HG03354 (cell line): ENCODE results near the gene INTS2.
A peak's percentile ranks its signal among the peaks of the same experiment; 100 is the strongest.
"Not testable (repeated sequence)": the region's sequence is repeated elsewhere in the genome, so short reads cannot be mapped to it uniquely, and the experiment has no call there.

Source experiments
- ATAC-seq: cut with Tn5 transposase; IDR thresholded peaks from one replicate; pipeline ENCODE4 v1.9.1; 2021; ENCODE audit warnings: mild to moderate bottlenecking; ENCODE audit not compliant: unreplicated experiment, poor library complexity, severe bottlenecking

INTS2 gene

DNA sequence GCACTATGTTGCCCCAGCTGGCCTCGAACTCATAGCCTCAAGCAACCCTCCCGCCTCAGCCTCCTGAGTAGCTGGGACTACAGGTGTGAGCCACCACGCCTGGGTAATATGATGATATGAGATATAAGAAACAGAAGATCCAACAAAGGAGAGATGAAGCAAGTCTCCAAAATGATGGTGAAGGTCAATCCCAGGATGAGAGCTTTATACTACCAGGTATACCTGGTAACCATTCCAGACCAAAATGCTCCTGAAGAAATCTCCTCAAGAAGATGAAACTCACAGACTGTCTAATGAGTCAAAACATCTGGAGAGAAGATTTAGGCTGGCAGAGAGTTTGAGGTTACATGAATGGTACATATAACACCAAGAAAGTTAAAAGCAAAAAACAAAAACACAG is 24.5 kb downstream of the INTS2 start:
- ATAC-seq: no peak

DNA sequence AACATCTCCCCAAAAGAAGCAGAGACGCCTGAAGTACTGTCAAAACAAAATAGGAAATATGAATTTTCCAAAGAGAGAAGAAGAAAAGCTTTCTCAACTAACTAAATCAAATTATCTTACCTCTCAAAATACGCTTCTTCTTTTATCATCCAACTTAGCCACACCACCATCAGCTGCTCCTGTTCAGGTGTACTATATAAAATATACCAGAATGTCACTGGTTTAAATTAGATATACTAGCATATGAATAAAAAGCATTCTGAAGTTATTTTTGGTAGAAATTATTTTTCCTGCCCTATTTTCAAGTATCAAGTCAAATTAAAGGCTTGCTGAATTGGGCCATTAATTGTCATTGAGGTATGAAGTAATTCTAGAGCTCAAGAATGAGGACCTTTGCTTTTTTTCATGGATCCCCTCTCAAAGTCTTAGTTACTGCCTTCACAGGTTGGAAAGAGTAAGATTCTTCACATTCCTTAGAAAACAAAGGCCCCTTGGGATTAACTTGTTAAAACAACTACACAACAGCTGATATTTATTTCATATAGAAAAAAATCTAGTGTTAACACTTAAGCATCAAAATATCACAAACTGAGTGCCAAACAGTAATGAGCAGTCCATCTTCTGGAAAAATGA is 30.1 kb downstream of the INTS2 start:
- no peak for ATAC-seq

DNA sequence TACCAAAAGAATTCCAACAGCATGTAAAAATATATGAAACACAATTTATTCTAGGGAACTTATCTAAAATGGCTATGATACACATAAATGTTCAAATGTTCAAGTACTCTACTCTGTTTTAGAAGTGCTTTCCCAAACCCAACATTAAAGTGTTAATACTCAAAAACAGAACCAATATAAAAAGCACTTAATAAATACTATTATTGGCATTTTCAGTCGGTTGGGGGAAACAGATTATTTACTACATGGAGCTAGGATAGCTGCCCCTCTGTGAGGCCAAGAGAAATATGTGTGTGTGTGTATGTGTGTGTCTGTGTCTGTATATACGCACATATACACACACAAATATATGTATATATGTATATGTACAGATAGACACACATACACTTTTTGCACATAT is 32.4 kb downstream of the INTS2 start:
- ATAC-seq: no peak

DNA sequence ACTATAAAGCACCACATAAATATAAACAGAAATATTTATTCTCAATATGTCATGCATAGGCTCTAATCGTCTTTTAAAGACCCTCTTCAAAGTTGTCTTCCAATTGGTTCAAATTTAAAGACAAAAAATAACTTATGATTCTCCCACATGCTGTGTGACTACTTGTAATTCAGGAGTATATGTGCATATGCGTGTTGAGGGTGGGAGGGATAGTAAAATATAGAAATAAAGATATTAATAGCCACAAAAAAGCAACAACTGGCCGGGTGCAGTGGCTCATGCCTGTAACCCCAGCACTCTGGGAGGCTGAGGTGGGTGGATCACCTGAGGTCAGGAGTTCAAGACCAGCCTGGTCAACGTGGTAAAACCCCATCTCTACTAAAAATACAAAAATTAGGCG is 33.5 kb downstream of the INTS2 start:
- ATAC-seq: not testable (repeated sequence)

DNA sequence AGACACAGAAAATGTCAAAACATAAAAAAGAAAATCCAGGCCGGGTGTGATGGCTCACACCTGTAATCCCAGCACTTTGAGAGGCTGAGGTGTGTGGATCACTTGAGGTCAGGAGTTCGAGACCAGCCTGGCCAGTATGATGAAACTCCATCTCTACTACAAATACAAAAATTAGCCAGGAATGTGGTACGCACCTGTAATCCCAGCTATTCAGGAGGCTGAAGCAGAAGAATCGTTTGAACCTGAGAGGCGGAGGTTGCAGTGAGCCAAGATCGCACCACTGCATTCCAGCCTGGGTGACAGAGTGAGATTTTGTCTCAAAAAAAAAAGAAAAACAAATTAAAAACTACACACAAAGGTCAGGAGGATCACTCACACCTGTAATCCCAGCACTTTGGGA is 40.0 kb downstream of the INTS2 start:
- ATAC-seq: not testable (repeated sequence)

DNA sequence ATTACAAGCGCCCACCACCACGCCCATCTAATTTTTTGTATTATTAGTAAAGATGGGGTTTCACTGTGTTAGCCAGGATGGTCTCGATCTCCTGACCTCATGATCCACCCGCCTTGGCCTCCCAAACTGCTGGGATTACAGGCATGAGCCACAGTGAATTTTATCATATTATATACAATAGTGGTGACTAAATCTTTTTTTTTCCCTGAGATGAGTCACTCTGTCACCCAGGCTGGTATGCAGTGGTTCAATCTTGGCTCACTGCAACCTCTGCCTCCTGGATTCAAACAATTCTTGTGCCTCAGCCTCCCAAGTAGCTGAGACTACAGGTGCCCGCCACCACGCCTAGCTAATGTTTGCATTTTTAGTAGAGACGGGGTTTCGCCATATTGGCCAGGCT is 41.9 kb downstream of the INTS2 start:
- not testable (repeated sequence) for ATAC-seq

DNA sequence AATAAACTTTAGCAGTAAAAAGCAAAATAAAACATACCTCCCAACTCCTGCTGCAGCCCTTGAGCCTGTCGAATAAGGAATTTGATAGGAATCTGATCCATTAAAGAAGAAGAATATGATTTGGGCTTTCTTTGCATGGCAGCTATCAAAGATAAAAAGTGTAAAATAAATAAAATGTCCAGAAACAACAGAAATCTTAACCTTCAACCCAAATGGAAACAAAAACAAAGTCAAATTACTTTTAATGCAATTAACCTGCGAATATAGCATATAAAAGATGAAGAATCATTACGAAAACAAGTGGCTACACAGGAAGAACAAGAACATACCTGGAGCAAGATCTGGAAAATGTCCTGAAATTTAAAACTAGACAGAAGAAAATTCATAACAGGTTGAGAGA is 42.9 kb downstream of the INTS2 start:
- ATAC-seq: no peak

DNA sequence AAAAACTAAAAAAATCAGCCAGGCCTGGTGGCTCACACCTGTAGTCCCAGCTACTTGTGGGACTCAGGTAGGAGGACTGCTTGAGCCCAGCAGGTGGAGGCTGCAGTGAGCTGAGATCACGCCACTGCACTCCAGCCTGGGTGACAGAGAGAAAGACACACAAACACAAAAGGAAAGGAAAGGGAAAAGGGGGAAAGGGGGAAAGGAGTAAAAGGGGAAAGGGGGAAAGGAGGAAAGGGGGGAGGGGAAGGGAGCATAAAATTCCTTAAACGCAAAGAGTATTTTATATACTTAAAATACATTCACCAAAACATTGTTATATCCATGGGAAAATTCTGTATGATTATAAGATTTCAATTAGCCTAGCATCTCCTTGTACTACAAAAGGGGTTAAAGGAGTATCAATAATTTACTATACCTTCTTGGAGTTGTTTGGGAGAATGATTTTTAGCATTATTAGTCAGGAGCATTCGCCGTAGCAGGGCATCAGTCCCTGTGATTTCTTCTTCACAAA is 47.1 kb downstream of the INTS2 start:
- no peak for ATAC-seq

DNA sequence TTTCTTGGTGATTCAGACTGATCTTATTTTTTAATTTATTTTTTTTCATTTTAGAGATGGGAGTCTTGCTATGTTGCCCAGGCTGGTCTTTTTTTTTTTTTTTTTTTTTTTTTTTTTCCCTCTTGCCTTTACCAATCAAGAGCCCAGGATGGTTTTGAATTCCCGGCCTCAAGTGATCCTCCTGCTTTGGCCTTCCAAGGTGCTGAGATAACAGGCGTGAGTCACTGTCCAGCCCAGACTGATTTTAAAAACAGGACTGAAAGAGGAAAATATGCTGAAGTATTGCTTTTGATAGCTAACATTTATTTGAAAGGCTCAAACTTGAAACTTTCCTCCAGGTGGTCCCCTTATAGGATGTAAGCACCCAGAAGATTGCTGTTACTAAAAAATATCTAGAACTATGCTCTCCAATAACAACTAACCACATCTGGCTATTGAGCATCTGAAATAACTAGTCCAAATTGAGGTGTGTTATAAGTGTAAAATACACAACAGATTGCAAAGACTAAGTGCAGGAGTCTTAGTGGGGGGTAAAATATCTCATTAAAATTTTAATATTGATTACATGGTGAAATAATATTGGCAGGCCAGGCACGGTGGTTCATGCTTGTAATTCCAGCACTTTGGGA is 48.7 kb downstream of the INTS2 start:
- ATAC-seq: no peak

DNA sequence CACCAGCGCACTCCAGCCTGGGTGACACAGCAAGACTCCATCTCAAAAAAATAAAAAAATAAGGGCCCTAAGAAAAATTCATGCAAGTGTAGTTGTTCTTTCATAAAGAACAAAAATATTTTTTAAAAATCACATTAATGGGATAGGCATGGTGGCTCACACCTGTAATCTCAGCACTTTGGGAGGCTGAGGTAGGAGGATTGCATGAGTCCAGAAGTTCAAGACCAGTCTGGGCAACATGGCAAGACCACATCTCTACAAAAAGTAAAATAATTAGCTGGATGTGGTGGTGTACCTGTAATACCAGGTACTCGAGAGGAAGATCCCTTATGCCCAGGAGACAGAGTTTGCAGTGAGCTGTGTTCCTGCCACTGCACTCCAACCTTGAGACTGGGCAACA is 49.3 kb downstream of the INTS2 start:
- ATAC-seq: no peak

DNA sequence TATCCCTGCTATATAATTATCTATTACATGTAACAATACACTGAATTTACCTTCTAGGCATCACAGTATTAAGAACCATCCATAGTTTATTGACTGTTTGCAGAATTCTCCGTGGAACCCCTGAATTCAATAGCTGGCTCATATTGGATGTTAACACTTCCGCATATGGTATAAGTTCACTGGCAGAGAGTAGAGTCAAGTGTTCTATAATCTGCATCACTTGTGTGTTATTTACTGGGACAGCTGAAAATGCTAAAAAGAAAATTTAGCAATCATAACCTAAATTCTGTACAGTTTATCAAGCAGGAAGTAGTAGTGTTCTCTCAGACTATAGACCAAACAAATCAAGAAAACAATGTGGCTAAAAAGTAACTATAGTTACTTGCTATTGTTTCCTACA is 49.9 kb downstream of the INTS2 start:
- no peak for ATAC-seq

DNA sequence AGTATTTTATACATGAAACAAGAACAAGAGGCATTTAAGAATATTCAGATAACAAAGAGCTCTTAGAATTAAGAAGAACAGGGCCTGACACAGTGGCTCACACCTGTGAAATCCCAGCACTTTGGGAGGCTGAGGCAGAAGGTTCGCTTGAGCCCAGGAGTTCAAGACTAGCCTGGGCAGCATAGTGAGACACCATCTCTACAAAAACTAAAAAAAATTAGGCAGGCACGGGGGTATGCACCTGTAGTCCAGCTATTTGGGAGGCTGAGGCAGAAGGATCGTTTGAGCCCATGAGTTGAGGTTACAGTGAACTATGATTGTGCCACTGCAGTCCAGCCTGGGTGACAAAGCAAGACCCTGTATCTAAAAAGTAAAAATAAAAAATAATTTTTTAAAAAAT is 52.0 kb downstream of the INTS2 start:
- no peak for ATAC-seq

DNA sequence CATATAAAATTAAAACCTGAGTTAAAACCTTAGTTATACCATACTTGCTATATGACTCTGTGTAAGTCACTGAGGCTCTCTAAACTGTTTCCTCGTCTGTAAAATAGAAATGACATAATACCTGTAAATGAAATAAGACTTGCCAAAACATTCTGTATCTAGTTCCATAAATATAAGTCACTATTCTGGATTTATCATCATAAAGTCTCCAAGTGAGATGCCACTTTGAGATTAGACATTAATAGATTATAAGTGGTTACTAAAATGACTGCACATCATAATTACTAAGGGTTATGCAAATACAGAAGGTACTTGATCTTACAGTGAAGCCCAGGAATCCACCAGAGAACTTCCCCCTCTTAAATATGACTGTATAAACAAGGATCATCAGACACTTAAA is 52.5 kb downstream of the INTS2 start:
- ATAC-seq: peak; percentile 48

DNA sequence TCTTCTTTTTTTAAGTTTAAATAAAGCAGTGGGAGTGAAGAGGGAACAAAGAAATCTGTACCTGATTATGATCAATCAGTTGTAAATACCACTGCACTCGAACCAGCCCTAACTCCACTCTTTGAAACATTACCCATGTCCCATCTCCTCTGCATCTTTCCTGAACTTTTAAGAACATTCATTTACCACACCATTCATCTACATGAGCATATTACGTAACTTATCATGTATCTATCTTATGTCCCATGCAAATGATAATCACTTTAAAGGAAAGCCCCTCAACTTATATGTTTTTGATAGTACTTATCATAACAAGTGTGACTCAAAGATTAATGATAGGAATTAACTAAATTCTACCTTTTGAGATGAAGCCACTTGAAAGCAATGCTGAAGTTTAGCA is 53.7 kb downstream of the INTS2 start:
- ATAC-seq: no peak

DNA sequence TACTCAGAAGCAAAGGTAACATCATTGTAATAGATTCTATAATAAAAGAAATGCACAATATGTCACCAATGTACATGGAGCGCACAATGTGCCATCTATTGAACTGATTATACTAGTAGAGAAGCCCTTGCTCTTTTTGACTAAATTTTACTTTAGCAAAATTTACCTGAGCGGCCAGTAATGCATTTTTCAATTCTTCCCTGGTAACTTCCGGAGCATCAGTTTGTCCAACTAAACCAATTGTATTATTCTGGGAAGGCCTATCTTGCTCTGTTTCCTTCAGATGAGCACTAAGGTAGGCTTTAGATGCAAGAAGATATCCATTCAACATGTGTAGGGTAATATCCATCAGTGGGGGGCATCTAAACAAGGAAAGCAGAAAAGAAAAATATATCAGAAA is 55.7 kb downstream of the INTS2 start:
- no peak for ATAC-seq

DNA sequence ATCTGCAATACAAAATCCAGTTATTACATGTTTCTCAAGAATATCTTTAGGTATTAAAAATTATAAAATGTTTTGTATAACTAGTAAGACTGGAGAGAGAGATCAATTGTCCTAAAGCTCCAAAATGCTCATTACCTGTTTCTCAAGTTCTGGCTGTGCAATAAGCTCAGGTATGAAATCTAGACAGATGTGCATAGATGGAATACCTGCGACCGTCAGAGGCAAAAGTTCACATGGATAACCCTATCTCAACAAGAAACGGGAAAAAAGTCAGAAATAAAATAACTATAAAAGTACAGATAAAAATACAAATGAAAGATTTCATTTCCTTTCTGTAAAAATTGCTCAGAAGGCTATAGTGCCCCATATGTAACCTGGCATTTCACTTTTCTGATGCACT is 58.6 kb downstream of the INTS2 start:
- no peak for ATAC-seq

DNA sequence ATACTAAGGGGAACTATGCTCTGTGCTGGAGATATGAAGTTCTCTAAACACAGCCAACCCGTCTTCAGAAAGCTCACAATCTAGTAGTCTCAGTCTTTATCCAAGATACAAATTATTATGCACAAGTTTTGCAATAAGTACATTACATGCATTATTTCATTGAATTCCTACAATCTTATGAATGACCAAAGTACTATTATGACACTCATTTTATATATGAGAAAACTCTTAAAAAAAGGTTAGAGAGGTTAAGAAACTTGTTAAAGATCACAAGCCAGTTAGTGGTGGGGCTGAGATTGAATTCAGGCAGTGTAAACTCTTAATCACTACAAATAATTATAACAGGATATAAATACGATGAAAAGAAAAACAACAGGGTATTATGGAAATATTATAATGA is 59.7 kb downstream of the INTS2 start:
- ATAC-seq: no peak

DNA sequence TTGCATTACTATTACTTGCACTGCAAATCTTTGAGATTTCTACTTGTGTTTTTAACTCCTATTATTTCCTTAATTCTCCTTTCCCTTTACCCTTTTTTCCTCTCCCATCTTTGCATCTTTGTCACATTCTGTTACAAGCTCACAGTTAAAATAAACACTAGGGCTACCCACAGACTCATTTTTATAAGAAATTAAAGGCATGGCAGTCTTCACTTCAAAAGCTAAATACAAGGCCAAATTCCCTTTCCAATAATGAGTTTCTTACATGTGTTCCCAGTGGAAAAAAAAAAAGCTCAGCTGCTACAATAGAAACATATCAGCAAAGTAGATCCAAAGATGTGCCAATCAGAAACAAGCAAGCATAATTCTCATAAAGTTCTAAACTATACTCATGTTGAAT is 60.7 kb downstream of the INTS2 start:
- ATAC-seq: no peak

DNA sequence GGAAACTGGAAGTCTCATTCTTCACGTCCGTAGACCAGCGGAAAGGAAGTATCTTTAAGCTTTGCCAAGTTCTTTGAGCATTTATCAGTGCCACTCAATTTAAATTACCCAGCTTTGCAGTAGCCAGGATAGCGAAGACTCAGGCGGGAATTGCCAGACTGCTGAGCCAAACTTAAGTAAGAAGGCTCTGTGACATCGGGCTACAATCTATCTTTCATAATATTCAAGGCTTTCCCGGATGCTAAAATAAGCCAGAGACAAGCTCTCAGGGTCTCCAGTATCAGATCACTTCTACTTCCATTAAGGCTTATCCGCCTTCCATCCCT is 64.0 kb downstream of the INTS2 start:
- peak; percentile 20 for ATAC-seq

DNA sequence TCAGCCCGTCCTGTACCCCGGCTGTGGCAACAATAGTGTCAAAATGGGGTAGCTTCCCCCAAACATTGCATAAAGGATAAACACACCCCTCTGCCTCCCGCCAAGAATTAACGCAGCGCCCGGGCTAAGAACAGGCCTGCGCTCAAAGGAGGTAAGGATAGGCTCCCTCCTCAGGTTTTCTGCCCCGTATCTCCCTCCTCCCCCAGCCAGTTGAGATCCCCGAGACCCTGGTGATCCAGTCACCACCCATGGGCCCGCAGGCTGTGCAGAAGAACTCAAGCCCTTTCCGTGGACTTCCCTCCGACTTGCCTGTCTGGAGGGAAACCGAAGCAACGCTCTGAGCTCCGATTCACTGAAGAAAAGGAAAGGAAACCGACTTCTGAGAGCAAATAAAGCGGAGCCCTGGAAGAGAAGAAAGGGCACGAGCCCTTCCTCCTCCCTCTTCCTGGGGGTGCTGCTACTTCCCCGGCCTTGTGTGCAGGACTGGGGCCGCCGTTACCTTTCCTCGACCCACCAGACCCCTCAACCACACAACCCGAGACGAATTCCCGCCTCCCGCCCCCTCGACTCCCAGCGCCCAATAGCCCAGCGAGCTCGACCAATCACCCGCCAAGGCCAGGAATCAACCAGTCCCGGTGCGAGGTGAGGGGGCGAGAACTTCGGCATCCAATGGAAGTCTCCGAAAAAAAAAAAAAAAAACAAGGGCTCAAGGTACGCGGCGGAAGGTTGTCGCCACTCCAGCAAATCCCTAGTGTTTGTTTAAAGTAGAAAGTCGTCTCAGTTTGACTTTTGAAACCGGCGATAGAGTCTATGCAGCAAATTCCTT is 64.6 kb downstream of the INTS2 start, which contains the start of gene BRIP1:
Gene BRIP1 (minus strand): TSS at position 554 of the 826 bp plus-strand sequence. CDS start 1,989 bp downstream, outside the sequence.
- ATAC-seq: peak; percentile 93

DNA sequence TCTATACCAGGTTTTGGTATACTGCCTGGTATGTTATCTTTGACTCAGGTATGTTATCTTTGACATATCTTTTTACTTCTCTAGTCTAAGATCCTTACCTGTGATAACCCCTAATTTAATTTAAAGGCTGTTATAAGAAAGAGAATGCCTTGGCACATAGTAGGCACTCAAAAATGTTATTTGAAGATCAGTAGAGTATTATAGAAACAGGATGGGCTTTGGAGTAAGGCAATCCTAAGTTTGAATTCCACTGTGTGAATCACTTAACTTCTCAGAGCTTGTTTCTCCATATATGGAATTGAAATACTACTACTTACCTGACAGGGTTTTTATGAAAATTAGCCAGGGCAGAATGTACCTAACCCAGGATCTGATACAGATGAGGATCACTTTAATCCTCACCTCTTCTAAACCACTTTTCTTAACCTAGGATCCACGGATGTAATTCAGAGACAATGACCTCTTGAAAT is 65.6 kb downstream of the INTS2 start:
- ATAC-seq: no peak
